GM19452 (cell line): Measurements from ENCODE around the gene C9orf50.
"Not testable (repeated sequence)": the region's sequence is repeated elsewhere in the genome, so short reads cannot be mapped to it uniquely, and the experiment has no call there.

ENCODE experiments used
- ATAC-seq: cut with Tn5 transposase; IDR thresholded peaks from one replicate; pipeline ENCODE4 v1.9.1; 2021; ENCODE audit not compliant: unreplicated experiment

C9orf50 gene

DNA sequence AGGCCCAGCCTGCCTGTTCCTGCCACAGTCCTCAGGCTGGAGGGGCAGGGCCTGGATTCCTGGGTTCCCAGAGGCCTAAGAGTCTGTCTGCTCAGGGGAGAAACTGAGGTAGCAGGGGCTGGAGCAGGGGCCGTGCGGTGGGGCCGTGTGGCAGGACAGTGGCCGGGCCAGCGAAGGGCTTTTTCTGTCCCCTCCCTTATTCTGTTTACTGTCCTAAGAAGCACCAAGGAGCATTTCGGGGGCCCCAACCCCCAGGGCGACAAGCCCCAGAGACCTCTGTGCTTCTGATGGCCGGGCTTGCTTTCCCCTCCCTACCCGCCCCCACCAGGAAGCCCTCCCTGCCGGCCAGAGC, 27.8 kb upstream of the C9orf50 start:
- no peak for ATAC-seq

DNA sequence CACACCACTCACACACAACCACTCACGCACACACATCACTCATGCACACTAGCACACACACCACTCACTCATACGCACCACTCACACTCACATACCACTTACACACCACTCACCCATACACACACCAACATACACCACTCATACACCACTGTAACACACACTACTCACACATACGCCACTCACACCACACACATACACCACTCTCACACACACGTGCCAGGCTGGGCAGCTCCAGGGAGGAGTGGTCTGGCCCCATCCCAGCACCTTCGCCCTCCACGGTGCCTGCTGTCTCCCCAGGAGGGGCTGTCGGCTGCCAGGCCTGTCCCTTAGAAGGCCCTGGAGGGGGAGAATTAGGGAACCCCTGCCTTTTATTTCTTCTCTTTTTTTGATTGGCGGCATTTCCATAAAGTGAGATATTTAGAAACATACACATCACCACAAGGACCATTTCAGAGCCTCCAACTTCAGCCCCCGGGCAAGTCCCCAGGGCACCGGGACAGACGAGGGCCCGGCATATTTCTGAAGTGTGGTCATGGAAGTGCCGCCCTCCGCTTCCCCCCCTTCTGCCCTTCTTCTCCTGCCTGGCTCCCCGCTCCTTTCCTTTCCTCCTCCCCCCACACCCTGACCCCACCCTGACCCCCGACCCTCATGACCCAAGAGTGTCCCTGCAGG, 27.3 kb upstream of the C9orf50 start:
- no peak for ATAC-seq

DNA sequence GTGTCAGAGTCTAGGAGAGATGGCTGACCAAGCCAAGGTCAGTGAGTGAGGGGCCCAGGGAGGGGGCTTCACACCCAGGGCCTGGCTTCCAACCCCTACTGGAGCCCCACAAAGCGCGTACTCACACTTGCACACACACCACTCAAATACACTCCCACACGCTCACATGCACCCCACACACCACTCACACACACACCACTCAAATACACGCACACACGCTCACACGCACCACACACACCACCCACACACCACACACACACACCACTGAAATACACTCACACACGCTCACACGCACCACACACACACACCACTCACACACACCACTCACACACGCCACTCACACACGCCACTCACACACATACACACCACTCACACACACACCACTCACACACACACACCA, 26.7 kb upstream of the C9orf50 start:
- no peak for ATAC-seq

- ATAC-seq: no peak
Observed at GRCh38 chr9:129646654-129647053, 25.8 kb upstream of the C9orf50 start.

GRCh38 chr9:129646252-129646651, 25.4 kb upstream of the C9orf50 start:
- ATAC-seq: no peak

GRCh38 chr9:129644902-129645301, 24.0 kb upstream of the C9orf50 start:
- no peak for ATAC-seq

DNA sequence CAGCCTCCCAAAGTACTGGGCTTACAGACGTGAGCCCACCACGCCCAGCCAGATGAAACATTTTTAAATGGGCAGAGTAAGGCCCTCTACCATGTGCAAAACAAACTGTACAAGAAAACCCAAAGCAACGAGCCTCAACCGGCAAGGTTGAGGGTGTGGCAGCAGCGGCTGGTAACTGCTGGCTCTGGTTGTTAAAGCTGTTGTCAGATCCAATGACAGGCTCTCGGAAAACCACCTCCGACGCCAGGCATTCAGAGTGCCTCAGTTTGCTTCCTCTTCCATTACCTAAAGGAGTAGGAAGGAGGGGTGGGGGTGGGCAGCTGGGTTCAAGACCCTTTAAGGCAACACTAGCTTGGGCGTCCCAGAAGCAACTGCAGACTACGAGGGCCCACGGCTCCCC, 23.5 kb upstream of the C9orf50 start:
- no peak for ATAC-seq

DNA sequence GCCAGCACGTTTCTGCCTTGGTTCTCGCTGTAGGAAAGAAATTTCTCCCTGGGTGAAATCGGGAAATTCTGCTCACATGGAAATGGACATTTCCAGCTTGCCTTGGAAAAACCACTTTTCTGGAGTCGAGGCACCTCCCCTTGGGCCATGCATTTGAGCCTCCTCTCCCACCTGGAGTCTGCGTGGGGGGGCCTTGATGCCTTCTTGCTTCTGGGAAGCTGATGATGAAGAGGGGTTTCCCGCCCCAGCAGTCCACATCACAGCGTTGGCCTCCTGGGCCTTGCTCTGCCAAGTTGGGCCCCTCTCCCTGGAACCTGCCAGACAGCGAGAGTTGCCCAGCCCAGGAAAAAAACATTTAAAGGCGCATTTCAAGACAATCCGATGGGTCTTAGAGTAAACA, 22.8 kb upstream of the C9orf50 start:
- no peak for ATAC-seq

DNA sequence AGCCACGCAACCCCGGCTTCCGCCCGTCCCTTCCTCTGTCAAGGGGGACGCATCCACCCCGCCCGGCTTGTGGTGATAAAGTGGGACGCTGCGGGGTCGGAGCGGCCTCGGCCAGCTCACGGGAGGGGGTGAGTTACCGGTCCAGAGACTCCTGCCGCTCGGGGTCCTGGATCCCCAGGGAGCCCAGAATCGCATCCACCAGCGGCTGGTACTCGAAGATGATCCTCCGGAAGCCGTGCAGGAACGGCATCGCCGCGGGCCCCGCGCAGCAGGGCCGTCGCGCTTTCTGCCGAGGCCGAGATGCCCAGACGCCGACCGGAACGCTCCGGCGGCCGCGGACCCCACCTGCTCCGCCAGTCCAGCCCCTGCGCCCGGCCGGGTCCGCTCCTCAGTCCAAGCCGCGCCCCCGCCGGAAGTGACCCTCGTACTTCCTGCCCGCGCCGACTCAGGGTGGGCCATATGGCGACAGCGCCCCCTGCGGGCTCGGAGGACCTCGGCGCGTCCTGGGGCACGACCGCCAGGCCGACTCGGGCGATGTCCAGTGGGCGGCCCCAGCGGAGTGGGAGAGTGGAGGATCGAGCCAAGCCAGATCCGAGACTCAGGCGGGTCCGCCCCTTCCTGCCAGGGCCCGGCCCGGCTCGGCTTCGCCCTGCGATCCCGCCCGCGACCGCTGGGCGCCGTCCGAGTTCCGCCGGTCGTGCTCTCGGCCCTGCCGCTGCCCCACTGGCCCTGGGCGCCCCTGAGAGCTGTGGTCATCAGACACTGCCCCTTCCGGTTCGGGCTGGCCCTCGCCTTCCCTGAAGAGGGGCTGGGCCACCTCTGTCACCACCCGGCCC, 21.1 kb upstream of the C9orf50 start, which contains the start of gene ASB6:
Gene ASB6, minus strand, starts transcription at position 402 of the 836 bp plus-strand sequence. Its CDS starts 152 bp downstream, at position 250.
- peak; percentile 83 for ATAC-seq

- ATAC-seq: no peak
Observed at GRCh38 chr9:129640871-129641749, 20.2 kb upstream of the C9orf50 start.

DNA sequence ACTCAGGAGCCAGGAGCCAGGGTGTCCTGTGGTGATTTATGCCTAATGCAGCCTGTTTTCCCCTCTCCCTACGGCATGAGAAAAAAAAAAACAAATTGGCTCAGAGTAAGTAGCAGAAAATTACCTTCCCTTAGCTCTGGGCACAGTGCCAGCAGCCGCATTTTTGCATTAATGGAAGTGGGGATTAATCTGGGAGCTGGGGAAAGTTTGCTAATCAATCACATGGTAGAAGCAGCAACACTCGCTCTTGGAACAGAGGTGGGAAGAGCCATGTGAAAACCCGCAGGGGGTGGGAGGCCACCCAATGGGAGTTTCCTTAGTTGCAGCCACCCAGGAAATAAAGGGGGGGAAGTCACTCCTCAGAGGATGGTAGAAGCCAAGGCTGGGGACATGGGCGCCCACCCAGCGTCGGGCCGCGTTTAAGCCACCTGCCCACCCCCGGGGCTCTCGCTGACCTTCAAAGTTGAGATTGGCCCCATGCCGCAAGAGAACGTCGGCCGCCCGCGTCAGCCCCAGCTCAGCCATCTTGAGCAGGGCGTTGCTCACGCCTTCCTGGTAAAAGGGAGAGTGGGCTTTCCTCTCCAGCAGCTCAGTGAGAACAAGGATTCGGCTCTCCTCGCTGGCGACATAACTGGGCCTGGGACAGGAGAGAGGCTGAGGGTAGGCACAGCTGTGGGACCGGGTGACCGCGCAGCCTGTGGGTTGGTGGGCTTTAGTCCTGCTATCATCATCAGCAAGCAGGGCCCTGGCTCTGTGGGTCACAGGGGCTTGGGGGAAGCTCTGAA, 19.4 kb upstream of the C9orf50 start:
- ATAC-seq: no peak

DNA sequence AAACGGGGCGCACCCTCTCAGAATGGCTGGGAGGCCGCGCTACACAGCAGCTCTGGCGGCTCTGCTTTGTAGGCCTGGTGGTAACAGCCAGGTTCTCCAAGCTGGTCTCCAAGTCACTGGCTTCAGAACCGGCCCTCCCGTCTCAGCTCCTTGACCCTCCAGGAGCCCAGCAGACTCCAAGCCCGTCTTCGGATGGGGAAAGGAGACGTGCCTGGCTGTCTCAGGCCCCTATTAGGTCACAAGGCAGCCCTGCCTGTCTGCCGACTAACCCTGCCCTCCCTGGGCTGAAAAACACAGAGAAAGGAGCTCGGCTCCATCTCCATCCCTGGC, 18.8 kb upstream of the C9orf50 start:
- no peak for ATAC-seq

GRCh38 chr9:129639034-129639630, 18.2 kb upstream of the C9orf50 start:
- ATAC-seq: no peak

DNA sequence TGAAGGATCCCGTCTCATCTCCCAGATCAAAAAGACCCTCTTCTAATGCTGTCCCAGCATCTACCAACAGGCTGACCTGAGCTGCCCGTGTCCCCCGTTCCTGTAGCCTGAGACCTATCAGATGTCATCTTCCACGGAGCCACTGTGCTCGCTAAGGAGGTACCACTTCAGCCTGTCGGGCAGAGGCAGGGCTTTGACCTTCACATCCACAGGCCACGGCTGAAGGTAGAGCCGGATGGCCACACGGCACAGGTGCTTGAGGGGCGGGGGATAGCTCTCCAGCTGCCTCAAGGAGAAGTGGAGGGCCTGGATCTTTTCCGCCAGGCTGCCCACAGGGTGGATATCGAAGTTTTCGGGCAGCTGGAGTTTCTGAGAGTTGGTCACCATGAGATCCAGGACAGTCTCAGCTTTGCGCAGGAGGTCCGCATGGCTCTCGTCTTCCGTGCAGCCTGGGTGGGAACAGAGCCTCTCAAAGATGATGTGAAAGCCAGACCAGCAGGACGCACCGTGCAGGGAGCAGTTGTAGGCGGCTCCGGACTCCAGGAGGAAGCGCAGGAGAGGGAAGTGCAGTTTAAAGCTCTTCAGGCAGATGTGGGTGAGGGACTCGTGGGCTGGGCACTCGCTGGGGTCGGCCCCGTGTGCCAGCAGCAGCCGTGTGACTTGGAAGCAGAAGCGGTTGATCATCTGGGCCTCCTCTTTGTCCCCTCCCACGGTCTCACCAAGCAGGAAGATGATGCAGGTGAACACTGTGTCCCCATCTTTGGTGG, 17.0 kb upstream of the C9orf50 start:
- no peak for ATAC-seq

DNA sequence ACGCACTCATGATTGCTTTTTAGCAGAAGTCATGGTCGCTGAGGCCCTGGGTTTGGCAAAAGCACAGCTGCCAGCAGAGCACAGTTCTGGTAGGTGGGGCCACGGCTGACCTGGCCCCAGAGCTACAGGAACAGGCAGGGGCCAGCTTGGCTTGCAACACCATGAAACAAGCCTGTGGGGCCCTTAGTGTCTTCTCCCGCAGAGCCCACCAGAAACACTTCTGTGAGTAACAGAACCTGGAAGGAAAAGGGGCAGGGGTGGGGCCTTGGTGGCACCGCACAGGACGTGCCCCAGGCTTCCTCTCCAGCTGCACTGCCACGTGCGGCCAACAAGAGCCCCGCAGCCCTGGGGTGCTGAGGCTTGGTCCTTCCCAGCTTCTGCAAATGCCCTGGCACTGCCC, 16.2 kb upstream of the C9orf50 start:
- ATAC-seq: no peak

GRCh38 chr9:129636343-129636742, 15.4 kb upstream of the C9orf50 start:
- not testable (repeated sequence) for ATAC-seq

DNA sequence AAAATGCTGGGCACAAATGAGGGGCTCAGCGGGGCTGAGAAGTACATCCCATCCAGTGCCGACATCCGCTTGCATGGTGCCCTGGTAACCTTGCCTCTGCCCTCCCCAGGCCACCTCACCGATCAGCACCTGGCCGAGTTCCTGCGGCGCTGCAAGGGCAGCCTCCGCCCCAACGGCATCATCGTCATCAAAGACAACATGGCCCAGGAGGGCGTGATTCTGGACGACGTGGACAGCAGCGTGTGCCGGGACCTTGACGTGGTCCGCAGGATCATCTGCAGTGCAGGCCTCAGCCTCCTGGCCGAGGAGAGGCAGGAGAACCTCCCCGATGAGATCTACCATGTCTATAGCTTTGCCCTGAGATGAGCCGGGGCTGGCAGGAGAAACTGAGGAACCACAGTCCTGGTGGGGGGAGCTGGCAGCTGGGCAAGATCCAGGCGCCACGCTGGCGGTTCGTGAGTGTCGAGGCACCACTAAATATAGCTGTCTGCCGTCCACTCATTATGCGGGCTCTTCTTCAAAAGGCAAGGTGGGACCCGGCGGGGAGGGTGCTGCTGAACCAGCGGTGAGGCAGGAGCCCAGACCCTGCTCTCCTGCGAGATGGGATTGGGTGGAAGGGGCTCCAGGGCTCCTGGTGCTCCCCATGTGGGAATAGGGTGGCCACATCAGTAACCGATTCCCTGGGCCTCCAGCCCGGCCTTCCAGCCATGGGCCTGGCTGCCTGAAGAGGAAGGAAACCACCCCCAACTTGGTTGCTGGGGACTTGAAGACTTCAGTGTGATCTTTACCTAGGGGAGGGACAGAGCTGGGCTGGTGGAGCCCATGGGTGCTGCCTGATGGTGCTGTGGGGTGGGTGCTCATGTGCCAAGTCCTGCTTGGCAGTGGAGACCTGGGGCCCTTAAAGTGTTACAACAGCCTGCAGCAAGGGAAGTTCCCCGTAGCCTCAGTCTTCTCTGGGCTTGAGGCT, 14.5 kb upstream of the C9orf50 start:
- no peak for ATAC-seq

DNA sequence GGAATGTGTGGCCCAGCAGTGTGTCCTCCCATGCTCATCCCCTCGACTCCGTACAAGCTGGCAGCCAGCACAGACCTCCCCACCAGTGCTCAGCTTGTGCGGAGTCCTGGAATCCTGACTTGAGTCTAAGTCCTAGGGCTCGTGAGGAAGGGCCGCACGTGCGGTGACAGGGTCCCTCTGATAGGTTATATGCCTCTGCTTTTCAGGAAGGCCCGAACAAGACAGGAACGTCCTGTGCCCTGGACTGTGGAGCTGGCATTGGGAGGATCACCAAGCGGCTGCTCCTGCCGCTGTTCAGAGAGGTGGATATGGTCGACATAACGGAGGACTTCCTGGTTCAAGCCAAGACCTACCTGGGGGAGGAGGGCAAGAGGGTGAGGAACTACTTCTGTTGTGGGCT, 12.9 kb upstream of the C9orf50 start:
- ATAC-seq: no peak

GRCh38 chr9:129633207-129633606, 12.3 kb upstream of the C9orf50 start:
- no peak for ATAC-seq
